Sigmoid colon (tissue), 4 donors: ENCODE measurements around the gene RNF166.

ENCODE experiments used
- CTCF ChIP-seq, 4 experiments: fragments of 450-650 bp in 3 of 4; fragments of 200-600 bp in 1 of 4; IDR thresholded peaks; one replicate each; pipeline ENCODE4 v1.5.1; 2016 to 2019; ENCODE audit warnings: antibody characterized with exemption in 4 of 4, mild to moderate bottlenecking in 3 of 4, moderate library complexity in 2 of 4
- EP300 ChIP-seq, 4 donors: sonication (generic); formaldehyde crosslinking; IDR thresholded peaks; one replicate each; pipeline ENCODE4 v1.6.1; 2017; ENCODE audit warnings: antibody characterized with exemption in 4 of 4
- POLR2A ChIP-seq, 2 donors: fragments of 450-650 bp; IDR thresholded peaks; one replicate each; pipeline ENCODE4 v1.6.1; 2016; ENCODE audit warnings: antibody characterized with exemption in 2 of 2, mild to moderate bottlenecking in 2 of 2, moderate library complexity in 2 of 2
- POLR2AphosphoS5 ChIP-seq, 4 donors: sonication (generic); formaldehyde crosslinking; IDR thresholded peaks; one replicate each; pipeline ENCODE4 v1.6.1; 2017; ENCODE audit warnings: antibody characterized with exemption in 4 of 4

- TF ChIP-seq CTCF (IDR thresholded peaks at IDR 0.05) = no peak
- TF ChIP-seq POLR2AphosphoS5 (IDR thresholded peaks at IDR 0.05) = no peak
- TF ChIP-seq POLR2A (IDR thresholded peaks at IDR 0.05) = no peak
- no peak for TF ChIP-seq EP300 (IDR thresholded peaks at IDR 0.05)
Measured at GRCh38 chr16:88740727-88741055, 34.5 kb upstream of the RNF166 start.
